WTC11 (cell line): ENCODE measurements around the gene LIFR.

Experiments
- CTCF ChIP-seq: fragments of 200-600 bp; IDR thresholded peaks from 2 replicates; pipeline ENCODE4 v1.8.0; 2022; ENCODE audit warnings: antibody characterized with exemption
- SP1 ChIP-seq: sonication (generic); formaldehyde crosslinking; conservative IDR thresholded peaks from 2 replicates; pipeline ENCODE4 v1.8.1; 2022; ENCODE audit warnings: missing genetic modification reagents
- ZNF396 ChIP-seq: fragments of 250-450 bp; sonication (Bioruptor Pico); IDR thresholded peaks from 2 replicates; pipeline ENCODE4 v1.8.0; 2021; ENCODE audit warnings: mild to moderate bottlenecking, moderate library complexity, borderline replicate concordance

DNA sequence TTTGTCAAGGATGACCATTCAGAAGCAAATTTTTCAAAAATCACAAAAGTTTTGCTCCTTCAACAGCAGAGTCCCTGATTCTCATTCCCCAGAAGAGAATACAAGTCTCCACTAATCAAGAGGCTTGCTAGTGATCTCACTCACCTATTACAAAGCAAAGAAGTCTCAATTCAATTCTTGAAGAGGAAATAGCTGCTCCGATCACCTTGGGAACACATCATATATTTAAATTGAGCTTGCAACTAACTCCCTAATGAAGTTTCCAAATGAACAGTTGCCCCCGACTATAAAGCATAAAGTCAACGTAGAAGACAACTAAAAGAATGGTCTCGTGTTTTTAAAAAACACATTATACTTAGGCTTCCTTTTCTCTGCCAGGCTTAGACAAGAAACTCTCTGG, 1.6 kb downstream of the LIFR start:
- no peak for TF ChIP-seq CTCF
- TF ChIP-seq SP1 (CRISPR knock-in tag) = no peak
- TF ChIP-seq ZNF396 (CRISPR knock-in tag) = no peak
